NCI-H1436 treated with DMSO at 0.1 percent for 48 hours (cell line): Measurements from ENCODE around the gene CHRM2.
"Not testable (repeated sequence)": the region's sequence is repeated elsewhere in the genome, so short reads cannot be mapped to it uniquely, and the experiment has no call there.

Experiments
- DNase-seq: peaks from one replicate; lab custom pipeline; 2025; lab: John Stamatoyannopoulos, UW

The CHRM2 gene

GRCh38 chr7:136868496-136869000, at the start of gene CHRM2:
CHRM2 (plus strand) TSS chr7:136868652; CDS start chr7:137014866, 146,214 bp downstream.
- no peak for DNase-seq

DNA sequence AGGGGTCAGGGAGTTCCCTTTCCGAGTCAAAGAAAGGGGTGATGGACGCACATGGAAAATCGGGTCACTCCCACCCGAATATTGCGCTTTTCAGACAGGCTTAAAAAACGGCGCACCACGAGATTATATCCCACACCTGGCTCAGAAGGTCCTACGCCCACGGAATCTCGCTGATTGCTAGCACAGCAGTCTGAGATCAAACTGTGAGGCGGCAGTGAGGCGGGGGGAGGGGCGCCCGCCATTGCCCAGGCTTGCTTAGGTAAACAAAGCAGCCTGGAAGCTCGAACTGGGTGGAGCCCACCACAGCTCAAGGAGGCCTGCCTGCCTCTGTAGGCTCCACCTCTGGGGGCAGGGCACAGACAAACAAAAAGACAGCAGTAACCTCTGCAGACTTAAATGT, 37.1 kb upstream of the CHRM2 start:
- not testable (repeated sequence) for DNase-seq

DNA sequence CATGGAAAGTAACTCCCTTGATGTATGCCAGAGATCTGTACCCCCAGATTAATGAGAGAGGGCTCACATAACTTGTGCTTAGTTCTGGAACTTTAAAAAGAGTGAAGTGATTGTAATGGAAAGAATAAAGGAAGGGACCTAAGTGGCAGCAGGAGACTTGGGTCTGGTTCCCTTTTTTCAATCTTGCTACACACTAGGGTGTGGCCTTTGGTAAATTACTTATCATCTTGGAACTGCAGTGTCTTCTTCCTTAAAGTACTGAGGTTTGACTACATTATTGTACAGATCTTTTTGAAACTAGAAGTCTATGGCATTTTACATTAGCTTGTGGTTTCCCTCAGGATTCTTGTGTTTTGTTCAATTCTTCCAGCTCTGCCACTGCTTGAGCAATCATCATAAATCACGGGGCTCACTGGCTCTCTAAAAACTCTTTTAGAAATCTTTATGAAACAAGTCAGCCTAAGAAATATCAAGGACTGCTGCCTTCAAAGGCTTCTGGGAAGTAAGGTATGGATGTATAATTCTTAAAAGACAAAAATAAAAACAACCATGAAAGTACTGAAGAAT, 22.5 kb upstream of the CHRM2 start:
- no peak for DNase-seq

DNA sequence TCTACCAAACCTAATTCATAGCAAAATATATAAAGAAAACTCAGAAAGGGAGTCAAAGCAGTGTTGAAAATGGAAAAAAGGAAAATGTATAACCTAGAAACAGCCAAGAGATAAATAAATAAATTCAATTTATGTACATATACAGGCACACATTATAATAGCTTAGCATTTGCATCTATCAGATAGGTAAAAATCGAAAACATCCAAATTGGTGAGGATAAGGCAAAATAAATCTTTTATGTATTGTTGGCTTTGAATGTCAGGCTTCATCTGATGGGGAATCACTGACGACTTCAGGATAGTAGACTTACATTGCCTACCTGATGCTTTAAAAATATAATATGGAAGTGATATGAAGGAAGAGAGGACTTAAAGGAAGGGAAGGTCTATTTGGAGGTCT, 20.6 kb upstream of the CHRM2 start:
- no peak for DNase-seq

GRCh38 chr7:136853654-136854053, 14.8 kb upstream of the CHRM2 start:
- DNase-seq, result no peak

DNA sequence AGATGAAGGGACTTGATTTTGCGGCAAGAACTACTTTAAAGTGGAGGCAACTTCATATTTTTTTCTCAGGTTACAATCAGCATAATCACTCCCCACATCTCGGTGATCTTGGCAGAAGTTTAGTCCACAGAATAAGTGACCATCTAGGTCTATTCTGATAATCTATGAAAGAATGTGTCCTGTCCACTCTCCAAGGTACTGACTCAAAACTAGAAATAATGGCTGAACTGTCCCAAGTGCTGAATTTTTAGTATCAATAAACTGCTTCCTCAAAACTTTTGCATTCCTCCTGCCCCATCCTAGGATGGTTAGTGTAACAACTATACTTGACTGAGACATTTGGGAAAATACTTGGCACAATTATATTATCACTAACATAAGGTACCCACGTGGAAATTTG, 10.9 kb upstream of the CHRM2 start:
- DNase-seq, result no peak

DNA sequence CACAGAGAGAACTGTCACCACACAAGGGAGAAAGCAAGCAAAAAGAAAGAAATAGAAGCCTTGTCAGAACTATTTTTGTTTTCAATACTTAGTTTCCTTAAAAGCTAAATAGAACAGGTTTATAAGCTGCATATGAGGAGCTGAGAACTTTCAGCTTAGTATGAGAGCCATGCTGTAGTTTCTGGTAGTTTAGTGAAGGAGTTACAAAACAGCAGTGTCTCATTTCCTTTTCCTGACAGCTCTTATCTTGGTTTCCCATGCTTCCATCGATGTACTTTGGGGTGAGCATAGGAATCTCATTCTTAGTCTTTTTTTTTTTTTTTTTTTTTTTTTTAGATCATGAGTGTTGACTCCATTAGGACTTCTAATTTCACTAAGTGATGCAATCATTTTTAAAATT, 8.6 kb upstream of the CHRM2 start:
- no peak for DNase-seq

DNA sequence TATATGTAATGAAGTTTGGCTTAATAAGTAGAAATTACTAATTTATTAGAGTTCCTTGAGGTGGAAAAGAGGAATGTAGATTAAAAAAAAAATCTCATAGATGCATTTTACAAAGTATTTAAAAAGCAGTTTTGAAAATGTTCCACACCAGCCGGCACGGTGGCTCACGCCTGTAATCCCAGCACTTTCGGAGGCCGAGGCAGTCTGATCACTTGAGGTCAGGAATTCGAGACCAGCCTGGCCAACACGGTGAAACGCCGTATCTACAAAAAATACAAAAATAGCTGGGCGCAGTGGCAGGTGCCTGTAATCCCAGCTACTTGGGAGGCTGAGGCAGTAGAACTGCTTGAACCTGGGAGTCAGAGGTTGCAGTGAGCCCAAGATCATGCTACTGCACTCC, 3.2 kb upstream of the CHRM2 start:
- no peak for DNase-seq

DNA sequence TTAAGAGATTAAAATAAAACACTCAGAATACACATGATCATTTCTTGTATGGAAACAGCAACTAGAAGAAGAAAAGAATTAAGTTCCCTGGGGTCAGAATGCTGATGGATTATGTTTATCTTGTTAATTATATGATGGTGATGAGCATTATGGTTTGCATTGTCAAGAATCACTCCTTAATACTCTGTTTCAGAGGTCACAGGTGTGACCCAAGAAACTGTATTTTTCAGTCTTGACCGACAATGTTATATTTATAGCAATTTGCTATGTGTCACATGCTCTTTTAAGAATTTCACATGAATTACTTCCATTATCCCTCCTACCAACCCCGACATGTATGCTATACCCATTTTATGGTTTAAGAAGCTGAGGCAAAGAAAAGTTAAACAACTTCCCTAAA, 2.7 kb upstream of the CHRM2 start:
- no peak for DNase-seq

- DNase-seq, result no peak
These were observed 829 bp downstream of the CHRM2 start for GRCh38 chr7:136869001-136869961.

- DNase-seq, result no peak
These were observed 1.8 kb downstream of the CHRM2 start for GRCh38 chr7:136869991-136870865.

- DNase-seq, result no peak
These were observed 2.5 kb downstream of the CHRM2 start for GRCh38 chr7:136870866-136871487.

DNA sequence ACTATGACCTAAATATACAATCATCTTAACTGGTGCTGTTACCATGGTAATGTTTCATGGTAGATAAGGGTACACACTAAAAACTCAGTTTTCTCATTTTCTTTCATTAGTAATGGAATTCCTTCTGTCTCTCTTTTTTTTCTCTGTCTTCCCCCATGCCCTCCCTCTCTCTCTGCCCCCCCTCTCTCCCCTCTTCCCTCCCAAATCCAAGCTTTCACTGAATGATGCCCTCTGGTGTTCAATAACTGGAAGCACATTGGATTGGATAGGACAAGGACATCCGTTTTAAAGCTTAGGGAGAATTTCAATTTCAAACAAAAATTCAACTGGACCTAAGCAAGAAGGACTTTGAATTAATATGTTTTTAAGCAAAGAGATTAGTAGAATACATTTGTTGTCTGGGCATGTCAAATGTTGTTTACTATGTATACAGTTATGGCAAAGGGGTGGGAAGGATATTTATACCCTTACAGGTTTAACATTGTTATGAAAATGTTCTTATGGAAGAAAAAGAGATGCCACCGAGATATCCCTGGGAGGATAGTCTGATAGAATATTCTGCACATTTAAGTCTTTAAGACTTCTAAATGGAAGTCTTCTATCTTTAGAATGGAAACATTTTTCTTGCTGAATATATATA, 6.1 kb downstream of the CHRM2 start:
- no peak for DNase-seq

GRCh38 chr7:136877509-136877908, 9.1 kb downstream of the CHRM2 start:
- no peak for DNase-seq

- DNase-seq, result no peak
These were observed 9.5 kb downstream of the CHRM2 start for GRCh38 chr7:136877990-136878389.

DNA sequence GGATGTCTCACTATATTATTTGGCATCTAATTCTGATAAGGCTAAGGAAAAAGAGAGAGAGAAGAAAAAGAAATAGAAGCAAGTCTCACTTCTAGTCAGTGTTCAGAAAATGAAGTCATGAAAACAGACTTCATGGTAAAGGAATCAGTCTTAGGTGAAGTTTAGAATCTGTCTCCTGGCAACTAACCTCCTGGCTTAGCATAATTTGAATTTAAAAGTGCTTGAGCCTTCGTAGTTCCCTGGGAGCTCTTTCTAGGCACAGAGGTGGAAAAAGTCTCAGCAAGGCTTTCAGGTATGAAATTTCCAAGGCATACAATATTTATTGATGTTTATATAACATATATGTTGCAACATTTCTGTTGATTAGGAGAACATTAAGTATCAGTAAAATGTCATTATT, 10.4 kb downstream of the CHRM2 start:
- DNase-seq, result no peak

GRCh38 chr7:136883046-136883445, 14.6 kb downstream of the CHRM2 start:
- no peak for DNase-seq

- DNase-seq, result no peak
These were observed 16.0 kb downstream of the CHRM2 start for GRCh38 chr7:136884492-136884891.

DNA sequence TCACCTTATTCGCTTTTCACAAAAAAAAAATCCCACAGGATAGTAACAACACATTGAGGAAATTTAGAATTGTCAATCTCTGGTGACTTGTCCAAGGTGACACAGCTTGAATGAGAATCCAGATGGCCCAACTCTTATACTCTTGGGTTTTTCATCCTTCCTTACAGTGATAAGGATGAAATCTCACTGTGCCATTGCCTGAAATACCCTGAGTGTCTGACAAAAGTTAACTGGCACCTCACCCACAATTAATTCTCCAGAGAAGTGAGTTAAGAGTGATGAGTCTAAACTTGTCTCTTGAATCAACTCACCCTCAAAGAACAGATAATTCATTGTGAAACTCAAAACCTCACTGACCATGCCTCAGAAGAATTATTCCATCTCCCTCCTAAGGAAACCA, 18.9 kb downstream of the CHRM2 start:
- DNase-seq, result no peak

- DNase-seq, result no peak
These were observed 21.9 kb downstream of the CHRM2 start for GRCh38 chr7:136890399-136890798.

DNA sequence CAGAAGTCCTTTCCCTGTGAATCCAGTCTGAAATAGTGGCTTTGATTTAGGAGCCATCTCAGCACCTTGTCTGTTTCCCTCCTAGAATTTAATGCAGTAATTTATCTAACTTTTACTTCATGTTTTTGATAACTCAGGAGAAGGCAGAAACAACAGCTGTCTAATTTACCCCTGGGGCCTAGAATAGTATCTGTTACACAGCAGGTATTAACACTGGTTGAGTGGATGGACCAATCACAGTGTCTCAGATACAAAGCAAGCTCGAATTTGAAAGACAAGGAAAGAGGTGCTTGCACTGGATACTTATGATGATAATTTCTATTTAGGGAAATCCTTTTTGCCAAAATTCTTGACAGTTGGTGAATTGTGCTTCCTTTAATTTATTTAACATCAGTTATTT, 23.4 kb downstream of the CHRM2 start:
- DNase-seq, result no peak
